Measurements from ENCODE around the gene GAPVD1. TPM values are rescaled to one million over a fixed set of nuclear protein-coding genes. Genes with fewer than 3 reads are reported as not detected.
A peak's percentile ranks its signal among the peaks of the same experiment; 100 is the strongest.

GAPVD1 gene
- total RNA-seq, 3 donors from 2014 or later (not counting 1 experiment from before 2014, with no cell fraction given) = 66.1 to 83.2 (median 68.8) TPM

DNA sequence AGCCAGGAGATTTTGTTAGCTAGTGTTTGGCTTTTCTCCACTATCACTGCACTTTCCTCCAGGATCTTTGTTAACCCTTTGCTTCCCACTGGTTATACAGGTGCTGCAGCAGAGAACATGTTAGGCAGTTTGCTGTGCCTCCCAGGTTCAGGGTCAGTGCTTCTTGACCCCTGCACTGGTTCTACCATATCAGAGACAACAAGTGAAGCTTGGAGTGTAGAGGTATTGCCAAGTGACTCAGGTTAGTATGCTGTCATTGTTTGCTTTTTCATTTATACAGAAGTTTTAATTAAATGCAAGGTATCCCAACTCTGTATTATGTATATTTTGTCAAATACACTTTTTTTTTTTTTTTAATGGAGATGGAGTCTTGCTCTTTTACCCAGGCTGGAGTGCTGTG is 68.4 kb downstream of the GAPVD1 start:
- Mint-ChIP-seq H3K36me3 (peaks cover 13% of the 10 kb centered on the region), H3K27ac (no peak overlapping the region), H3K9me3 (no peaks in the 10 kb centered on the region), H3K27me3 (ENCODE audit: low read depth in 2 of 2) (no peaks in the 10 kb centered on the region), H3K4me1 (peaks cover 0 to 5% of the 10 kb centered on the region in 2 donors), H3K4me3 (no peak overlapping the region)
- Histone ChIP-seq H3K27me3 (ENCODE audit: control insufficient read depth, insufficient read depth, low read length) (no peaks in the 10 kb centered on the region), H3K36me3 (ENCODE audit: control insufficient read depth, insufficient read depth, low read length) (peaks cover 55% of the 10 kb centered on the region), H3K27ac (ENCODE audit: low read length) (no peak overlapping the region), H3K4me1 (ENCODE audit: control insufficient read depth, insufficient read depth, low read length) (no peaks in the 10 kb centered on the region), H3K4me3 (ENCODE audit: low read length) (no peak overlapping the region), H3K9me3 (ENCODE audit: control insufficient read depth, insufficient read depth, low read length) (no peaks in the 10 kb centered on the region)
- DNase-seq (no peak), ATAC-seq (no peak)
- intact Hi-C loops (cut with micrococcal nuclease) = no loop called here
- TF ChIP-seq, protein P1, sequence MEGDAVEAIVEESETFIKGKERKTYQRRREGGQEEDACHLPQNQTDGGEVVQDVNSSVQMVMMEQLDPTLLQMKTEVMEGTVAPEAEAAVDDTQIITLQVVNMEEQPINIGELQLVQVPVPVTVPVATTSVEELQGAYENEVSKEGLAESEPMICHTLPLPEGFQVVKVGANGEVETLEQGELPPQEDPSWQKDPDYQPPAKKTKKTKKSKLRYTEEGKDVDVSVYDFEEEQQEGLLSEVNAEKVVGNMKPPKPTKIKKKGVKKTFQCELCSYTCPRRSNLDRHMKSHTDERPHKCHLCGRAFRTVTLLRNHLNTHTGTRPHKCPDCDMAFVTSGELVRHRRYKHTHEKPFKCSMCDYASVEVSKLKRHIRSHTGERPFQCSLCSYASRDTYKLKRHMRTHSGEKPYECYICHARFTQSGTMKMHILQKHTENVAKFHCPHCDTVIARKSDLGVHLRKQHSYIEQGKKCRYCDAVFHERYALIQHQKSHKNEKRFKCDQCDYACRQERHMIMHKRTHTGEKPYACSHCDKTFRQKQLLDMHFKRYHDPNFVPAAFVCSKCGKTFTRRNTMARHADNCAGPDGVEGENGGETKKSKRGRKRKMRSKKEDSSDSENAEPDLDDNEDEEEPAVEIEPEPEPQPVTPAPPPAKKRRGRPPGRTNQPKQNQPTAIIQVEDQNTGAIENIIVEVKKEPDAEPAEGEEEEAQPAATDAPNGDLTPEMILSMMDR (IDR thresholded peaks at IDR 0.05) = no peak

GRCh38 chr9:125330587-125330986 is 69.0 kb downstream of the GAPVD1 start:
- peaks cover 0 to 5% of the 10 kb centered on the region in 2 donors for H3K4me1 Mint-ChIP-seq
- no peak for DNase-seq
- no peak overlapping the region for H3K27ac Mint-ChIP-seq
- H3K4me3 ChIP-seq (ENCODE audit: low read length) = no peak overlapping the region
- peaks cover 52% of the 10 kb centered on the region for H3K36me3 ChIP-seq (ENCODE audit: control insufficient read depth, insufficient read depth, low read length)
- TF ChIP-seq, protein P1 (IDR thresholded peaks at IDR 0.05) = no peak
- H3K27me3 Mint-ChIP-seq (ENCODE audit: low read depth in 2 of 2) = no peaks in the 10 kb centered on the region
- no peak overlapping the region for H3K27ac ChIP-seq (ENCODE audit: low read length)
- intact Hi-C loops (cut with micrococcal nuclease) = no loop called here
- H3K9me3 Mint-ChIP-seq = no peaks in the 10 kb centered on the region
- peaks cover 13% of the 10 kb centered on the region for H3K36me3 Mint-ChIP-seq
- H3K4me3 Mint-ChIP-seq = no peak overlapping the region
- no peak for ATAC-seq
- H3K4me1 ChIP-seq (ENCODE audit: control insufficient read depth, insufficient read depth, low read length) = no peaks in the 10 kb centered on the region
- 88% methylated on average over 1 of the region's 2 CpGs for WGBS (ENCODE audit: insufficient coverage)
- no peaks in the 10 kb centered on the region for H3K9me3 ChIP-seq (ENCODE audit: control insufficient read depth, insufficient read depth, low read length)
- H3K27me3 ChIP-seq (ENCODE audit: control insufficient read depth, insufficient read depth, low read length) = no peaks in the 10 kb centered on the region

DNA sequence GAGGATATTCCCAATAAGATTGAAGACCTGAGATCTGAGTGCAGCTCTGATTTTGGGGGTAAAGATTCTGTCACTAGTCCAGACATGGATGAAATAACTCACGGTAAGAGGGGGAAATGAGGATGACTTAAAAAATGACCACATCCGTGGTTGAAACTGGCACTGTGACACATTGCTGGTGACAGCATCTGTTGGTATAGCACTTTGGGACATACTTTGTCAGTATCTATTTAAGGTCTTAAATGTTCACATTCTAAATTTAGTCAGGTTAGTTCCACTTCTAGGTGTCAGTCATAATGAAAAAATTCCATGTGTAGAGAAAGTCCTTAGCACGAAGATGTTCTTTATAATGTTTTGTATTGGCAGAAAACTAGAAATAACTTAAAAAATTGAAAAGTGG is 70.9 kb downstream of the GAPVD1 start:
- intact Hi-C loops (cut with micrococcal nuclease) = no loop called here
- H3K4me3 ChIP-seq (ENCODE audit: low read length) = no peak overlapping the region
- no peaks in the 10 kb centered on the region for H3K27me3 ChIP-seq (ENCODE audit: control insufficient read depth, insufficient read depth, low read length)
- no peak overlapping the region for H3K4me3 Mint-ChIP-seq
- no peak overlapping the region for H3K27ac ChIP-seq (ENCODE audit: low read length)
- H3K36me3 ChIP-seq (ENCODE audit: control insufficient read depth, insufficient read depth, low read length) = peaks cover 43% of the 10 kb centered on the region
- H3K27me3 Mint-ChIP-seq (ENCODE audit: low read depth in 2 of 2) = no peaks in the 10 kb centered on the region
- no peak for DNase-seq
- H3K9me3 Mint-ChIP-seq = no peaks in the 10 kb centered on the region
- H3K36me3 Mint-ChIP-seq = peaks cover 13% of the 10 kb centered on the region
- no peaks in the 10 kb centered on the region for H3K9me3 ChIP-seq (ENCODE audit: control insufficient read depth, insufficient read depth, low read length)
- H3K27ac Mint-ChIP-seq = peak overlapping the region; percentile 5 to 58
- TF ChIP-seq, protein P1 (IDR thresholded peaks at IDR 0.05) = no peak
- H3K4me1 ChIP-seq (ENCODE audit: control insufficient read depth, insufficient read depth, low read length) = no peaks in the 10 kb centered on the region
- peak; percentile 53 to 58 (median 56) for ATAC-seq
- WGBS (ENCODE audit: insufficient coverage) = 28% methylated on average over 3 of the region's 3 CpGs
- peaks cover 0 to 5% of the 10 kb centered on the region in 2 donors for H3K4me1 Mint-ChIP-seq

DNA sequence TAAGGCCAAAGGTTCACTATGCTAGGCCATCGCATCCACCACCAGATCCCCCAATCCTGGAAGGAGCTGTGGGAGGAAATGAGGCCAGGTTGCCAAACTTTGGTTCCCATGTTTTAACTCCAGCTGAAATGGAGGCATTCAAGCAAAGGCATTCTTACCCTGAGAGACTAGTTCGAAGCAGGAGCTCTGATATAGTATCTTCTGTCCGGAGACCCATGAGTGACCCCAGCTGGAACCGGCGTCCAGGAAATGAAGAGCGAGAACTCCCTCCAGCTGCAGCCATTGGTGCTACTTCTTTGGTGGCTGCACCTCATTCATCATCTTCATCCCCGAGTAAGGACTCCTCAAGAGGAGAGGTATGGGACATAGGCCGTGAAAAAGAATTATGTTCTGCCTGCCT is 75.6 kb downstream of the GAPVD1 start:
- H3K36me3 ChIP-seq (ENCODE audit: control insufficient read depth, insufficient read depth, low read length) = peaks cover 49% of the 10 kb centered on the region
- DNase-seq (no peak), ATAC-seq (no peak)
- no peaks in the 10 kb centered on the region for H3K27me3 Mint-ChIP-seq (ENCODE audit: low read depth in 2 of 2)
- WGBS (ENCODE audit: insufficient coverage) = 99% methylated on average over 6 of the region's 8 CpGs
- no peak overlapping the region for H3K27ac ChIP-seq (ENCODE audit: low read length)
- TF ChIP-seq, protein P1 (IDR thresholded peaks at IDR 0.05) = no peak
- no peak overlapping the region for H3K27ac Mint-ChIP-seq
- H3K27me3 ChIP-seq (ENCODE audit: control insufficient read depth, insufficient read depth, low read length) = no peaks in the 10 kb centered on the region
- H3K36me3 Mint-ChIP-seq = peaks cover 11% of the 10 kb centered on the region
- H3K4me1 ChIP-seq (ENCODE audit: control insufficient read depth, insufficient read depth, low read length) = no peaks in the 10 kb centered on the region
- no peak overlapping the region for H3K4me3 ChIP-seq (ENCODE audit: low read length)
- H3K9me3 ChIP-seq (ENCODE audit: control insufficient read depth, insufficient read depth, low read length) = no peaks in the 10 kb centered on the region
- no peaks in the 10 kb centered on the region for H3K9me3 Mint-ChIP-seq
- intact Hi-C loops (cut with micrococcal nuclease) = no loop called here
- peaks cover 0 to 11% of the 10 kb centered on the region in 2 donors for H3K4me1 Mint-ChIP-seq
- H3K4me3 Mint-ChIP-seq = no peak overlapping the region
